GM19455 (cell line): ENCODE measurements around the gene TMEM231.
"Not testable (repeated sequence)": the region's sequence is repeated elsewhere in the genome, so short reads cannot be mapped to it uniquely, and the experiment has no call there.

Experiments
- ATAC-seq: cut with Tn5 transposase; IDR thresholded peaks from one replicate; pipeline ENCODE4 v1.9.1; 2021; ENCODE audit not compliant: unreplicated experiment

The TMEM231 gene

GRCh38 chr16:75555707-75556430, at the start of gene TMEM231:
TMEM231 (minus strand) TSS chr16:75556252; CDS start chr16:75556209, 43 bp downstream.
- ATAC-seq, result peak; percentile 97

GRCh38 chr16:75603241-75603640, 47.2 kb upstream of the TMEM231 start:
- ATAC-seq, result no peak

GRCh38 chr16:75599452-75600277, 43.6 kb upstream of the TMEM231 start:
- ATAC-seq, result no peak

GRCh38 chr16:75593825-75594820, 38.1 kb upstream of the TMEM231 start:
- ATAC-seq, result no peak

- ATAC-seq, result no peak
These were observed 37.3 kb upstream of the TMEM231 start for GRCh38 chr16:75593308-75593707.

GRCh38 chr16:75591927-75592326, 35.9 kb upstream of the TMEM231 start:
- ATAC-seq, result not testable (repeated sequence)

GRCh38 chr16:75590920-75591843, 35.1 kb upstream of the TMEM231 start:
- ATAC-seq, result no peak

- no peak for ATAC-seq
These were observed 33.3 kb upstream of the TMEM231 start for GRCh38 chr16:75589306-75589705.

GRCh38 chr16:75588716-75589115, 32.7 kb upstream of the TMEM231 start:
- ATAC-seq, result no peak

GRCh38 chr16:75584108-75584507, 28.1 kb upstream of the TMEM231 start:
- ATAC-seq, result peak; percentile 64

- no peak for ATAC-seq
These were observed 23.3 kb upstream of the TMEM231 start for GRCh38 chr16:75579281-75579834.

- ATAC-seq, result no peak
These were observed 22.7 kb upstream of the TMEM231 start for GRCh38 chr16:75578725-75579124.

- no peak for ATAC-seq
These were observed 22.2 kb upstream of the TMEM231 start for GRCh38 chr16:75578212-75578611.

- ATAC-seq, result peak; percentile 63
These were observed 20.3 kb upstream of the TMEM231 start for GRCh38 chr16:75576384-75576811.

GRCh38 chr16:75575958-75576357, 19.9 kb upstream of the TMEM231 start:
- ATAC-seq, result peak; percentile 6

GRCh38 chr16:75573955-75574354, 17.9 kb upstream of the TMEM231 start:
- no peak for ATAC-seq

- ATAC-seq, result no peak
These were observed 17.0 kb upstream of the TMEM231 start for GRCh38 chr16:75572864-75573542.

GRCh38 chr16:75570396-75571065, 14.5 kb upstream of the TMEM231 start:
- no peak for ATAC-seq
